Measurements from ENCODE around the gene HMG20B.

Gene HMG20B

DNA sequence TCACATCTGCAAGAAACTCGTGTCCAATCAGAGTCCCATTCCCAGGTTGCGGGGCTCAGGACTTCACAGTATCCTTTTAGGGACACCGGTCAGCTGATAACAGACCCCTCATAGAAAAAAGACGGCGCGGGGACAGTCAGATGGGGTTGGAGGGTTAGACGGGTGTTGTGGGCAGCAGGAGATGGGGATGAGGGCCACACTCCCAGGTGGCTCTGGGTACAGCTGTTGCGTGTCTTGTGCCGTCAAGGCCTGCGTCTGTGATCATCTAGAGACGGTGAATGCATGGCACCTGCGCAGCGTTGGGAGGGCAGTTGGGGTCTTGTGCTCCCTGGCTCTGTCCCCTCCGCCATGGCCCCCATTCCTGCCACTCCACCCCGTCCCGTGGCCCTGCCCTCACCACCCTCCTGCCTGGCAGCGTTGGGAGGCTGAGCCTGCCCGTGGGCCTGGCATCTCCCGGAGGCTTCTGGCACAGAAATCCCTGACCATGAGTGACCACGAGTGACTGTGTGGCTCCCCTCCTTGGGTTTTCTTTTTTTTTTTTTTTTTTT is 47.8 kb upstream of the HMG20B start:
- Histone ChIP-seq H3K27ac (ENCODE audit: low read length) (no peak overlapping the region), H3K9me2 (replicated peaks; ENCODE audit: insufficient read depth, low read length) (no peaks in the 10 kb centered on the region), H4K20me1 (ENCODE audit: insufficient read depth, low read length) (no peaks in the 10 kb centered on the region), H3K9me3 (replicated peaks; ENCODE audit: insufficient read depth, low read length) (no peaks in the 10 kb centered on the region), H3K79me2 (ENCODE audit: low read length) (peaks cover 34% of the 10 kb centered on the region), H3K27me3 (replicated peaks; ENCODE audit: insufficient read depth, low read length) (no peaks in the 10 kb centered on the region), H3F3A (ENCODE audit: insufficient read depth, low read length) (no peaks in the 10 kb centered on the region), H3K4me3 (ENCODE audit: low read length) (no peak overlapping the region), H3K9ac (ENCODE audit: low read length) (no peak overlapping the region), H3K4me2 (ENCODE audit: low read depth, low read length) (no peak overlapping the region), H3K4me1 (ENCODE audit: low read length) (no peaks in the 10 kb centered on the region), H2AFZ (ENCODE audit: low read length) (no peak overlapping the region), H3K36me3 (replicated peaks; ENCODE audit: insufficient read depth, low read length) (0 out of 2 replicates have a peak, but pooled peaks cover 3% of the 10 kb centered on the region)
- TF ChIP-seq EZH2phosphoT487 (IDR thresholded peaks at IDR 0.05; ENCODE audit: low read length) (no peak), EZH2 (optimal IDR thresholded peaks at IDR 0.05; ENCODE audit: low read depth, low read length) (no peak)
- TF ChIP-seq, protein P1, sequence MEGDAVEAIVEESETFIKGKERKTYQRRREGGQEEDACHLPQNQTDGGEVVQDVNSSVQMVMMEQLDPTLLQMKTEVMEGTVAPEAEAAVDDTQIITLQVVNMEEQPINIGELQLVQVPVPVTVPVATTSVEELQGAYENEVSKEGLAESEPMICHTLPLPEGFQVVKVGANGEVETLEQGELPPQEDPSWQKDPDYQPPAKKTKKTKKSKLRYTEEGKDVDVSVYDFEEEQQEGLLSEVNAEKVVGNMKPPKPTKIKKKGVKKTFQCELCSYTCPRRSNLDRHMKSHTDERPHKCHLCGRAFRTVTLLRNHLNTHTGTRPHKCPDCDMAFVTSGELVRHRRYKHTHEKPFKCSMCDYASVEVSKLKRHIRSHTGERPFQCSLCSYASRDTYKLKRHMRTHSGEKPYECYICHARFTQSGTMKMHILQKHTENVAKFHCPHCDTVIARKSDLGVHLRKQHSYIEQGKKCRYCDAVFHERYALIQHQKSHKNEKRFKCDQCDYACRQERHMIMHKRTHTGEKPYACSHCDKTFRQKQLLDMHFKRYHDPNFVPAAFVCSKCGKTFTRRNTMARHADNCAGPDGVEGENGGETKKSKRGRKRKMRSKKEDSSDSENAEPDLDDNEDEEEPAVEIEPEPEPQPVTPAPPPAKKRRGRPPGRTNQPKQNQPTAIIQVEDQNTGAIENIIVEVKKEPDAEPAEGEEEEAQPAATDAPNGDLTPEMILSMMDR (IDR thresholded peaks at IDR 0.05; ENCODE audit: low read length): no peak
- DNase-seq: no peak

- H3K27ac ChIP-seq (ENCODE audit: low read length): no peak overlapping the region
- H3K36me3 ChIP-seq (replicated peaks; ENCODE audit: insufficient read depth, low read length): no peaks in the 10 kb centered on the region
- no peak overlapping the region for H3K9ac ChIP-seq (ENCODE audit: low read length)
- TF ChIP-seq EZH2phosphoT487 (IDR thresholded peaks at IDR 0.05; ENCODE audit: low read length): no peak
- TF ChIP-seq, protein P1 (IDR thresholded peaks at IDR 0.05; ENCODE audit: low read length): peak; percentile 16; the same call in 1 of the 2 replicates
- H3K9me3 ChIP-seq (replicated peaks; ENCODE audit: insufficient read depth, low read length): no peaks in the 10 kb centered on the region
- H2AFZ ChIP-seq (ENCODE audit: low read length): no peak overlapping the region
- H3K4me3 ChIP-seq (ENCODE audit: low read length): no peak overlapping the region
- no peaks in the 10 kb centered on the region for H3K27me3 ChIP-seq (replicated peaks; ENCODE audit: insufficient read depth, low read length)
- H3F3A ChIP-seq (ENCODE audit: insufficient read depth, low read length): no peaks in the 10 kb centered on the region
- no peaks in the 10 kb centered on the region for H3K4me1 ChIP-seq (ENCODE audit: low read length)
- H3K79me2 ChIP-seq (ENCODE audit: low read length): peaks cover 18% of the 10 kb centered on the region
- no peaks in the 10 kb centered on the region for H4K20me1 ChIP-seq (ENCODE audit: insufficient read depth, low read length)
- H3K9me2 ChIP-seq (replicated peaks; ENCODE audit: insufficient read depth, low read length): no peaks in the 10 kb centered on the region
- H3K4me2 ChIP-seq (ENCODE audit: low read depth, low read length): no peak overlapping the region
- no peak for DNase-seq
Observed at GRCh38 chr19:3526507-3527237, 46.1 kb upstream of the HMG20B start.

DNA sequence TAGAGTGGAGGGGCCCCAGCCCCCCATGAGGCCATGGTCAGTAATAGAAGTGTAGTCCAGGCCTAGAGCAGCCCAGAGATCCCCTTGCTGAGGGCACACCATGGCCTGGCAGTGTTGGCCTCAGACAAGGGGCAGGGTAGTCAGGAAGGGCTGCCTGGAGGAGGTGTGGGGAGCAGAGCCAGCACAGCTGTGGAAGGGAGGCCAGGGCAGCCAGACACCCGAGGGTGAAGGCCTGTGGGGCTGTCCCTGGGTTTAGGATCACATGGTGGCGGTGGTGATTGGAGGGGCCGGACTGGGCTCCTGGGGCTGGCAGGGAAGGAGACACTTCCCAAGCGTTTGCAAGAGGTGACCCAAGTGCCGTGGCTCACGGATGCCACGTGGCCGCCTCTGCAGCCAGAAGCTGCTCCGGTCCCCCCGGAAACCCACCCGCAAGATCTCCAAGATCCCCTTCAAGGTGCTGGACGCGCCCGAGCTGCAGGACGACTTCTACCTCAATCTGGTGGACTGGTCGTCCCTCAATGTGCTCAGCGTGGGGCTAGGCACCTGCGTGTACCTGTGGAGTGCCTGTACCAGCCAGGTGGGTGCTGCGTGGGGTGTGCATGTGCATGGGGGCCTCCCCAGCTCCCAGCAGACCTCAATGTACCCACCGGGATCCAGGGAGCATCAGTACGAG is 45.4 kb upstream of the HMG20B start:
- Histone ChIP-seq H3K27ac (ENCODE audit: low read length) (no peak overlapping the region), H3F3A (ENCODE audit: insufficient read depth, low read length) (no peaks in the 10 kb centered on the region), H2AFZ (ENCODE audit: low read length) (no peak overlapping the region), H3K36me3 (replicated peaks; ENCODE audit: insufficient read depth, low read length) (no peaks in the 10 kb centered on the region), H3K4me2 (ENCODE audit: low read depth, low read length) (no peak overlapping the region), H3K27me3 (replicated peaks; ENCODE audit: insufficient read depth, low read length) (no peaks in the 10 kb centered on the region), H3K9ac (ENCODE audit: low read length) (no peak overlapping the region), H4K20me1 (ENCODE audit: insufficient read depth, low read length) (no peaks in the 10 kb centered on the region), H3K4me3 (ENCODE audit: low read length) (no peak overlapping the region), H3K79me2 (ENCODE audit: low read length) (peaks cover 11% of the 10 kb centered on the region), H3K9me2 (replicated peaks; ENCODE audit: insufficient read depth, low read length) (no peaks in the 10 kb centered on the region), H3K4me1 (ENCODE audit: low read length) (no peaks in the 10 kb centered on the region), H3K9me3 (replicated peaks; ENCODE audit: insufficient read depth, low read length) (no peaks in the 10 kb centered on the region)
- no peak for TF ChIP-seq EZH2 (optimal IDR thresholded peaks at IDR 0.05; ENCODE audit: low read depth, low read length)
- TF ChIP-seq EZH2phosphoT487 (IDR thresholded peaks at IDR 0.05; ENCODE audit: low read length): no peak
- TF ChIP-seq, protein P1 (IDR thresholded peaks at IDR 0.05; ENCODE audit: low read length): no peak
- DNase-seq: no peak
